HG03457 (cell line): Measurements from ENCODE around the gene MAP1LC3B.
"Not testable (repeated sequence)": the region's sequence is repeated elsewhere in the genome, so short reads cannot be mapped to it uniquely, and the experiment has no call there.

ENCODE experiments used
- ATAC-seq: cut with Tn5 transposase; IDR thresholded peaks from one replicate; pipeline ENCODE4 v1.9.1; 2021; ENCODE audit warnings: moderate number of reproducible peaks; ENCODE audit not compliant: unreplicated experiment

MAP1LC3B gene

DNA sequence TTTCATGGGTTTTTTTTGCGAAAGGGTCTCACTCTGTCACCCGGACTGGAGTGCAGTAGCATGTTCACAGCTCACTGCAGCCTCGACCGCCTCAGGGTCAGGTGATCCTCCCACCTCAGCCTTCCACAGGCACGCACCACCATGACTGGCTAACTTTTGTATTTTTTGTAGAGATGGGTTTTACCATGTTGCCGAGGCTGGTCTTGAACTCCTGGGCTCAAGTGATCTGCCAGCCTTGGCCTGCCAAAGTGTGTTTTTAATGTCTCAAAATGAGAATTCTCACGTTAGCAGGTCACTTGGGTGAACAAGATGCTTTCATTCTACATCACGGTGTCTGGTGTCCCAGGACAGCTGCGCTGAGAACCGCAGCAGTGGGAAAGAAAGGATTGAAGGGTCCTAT, 11.7 kb upstream of the MAP1LC3B start:
- ATAC-seq = no peak

DNA sequence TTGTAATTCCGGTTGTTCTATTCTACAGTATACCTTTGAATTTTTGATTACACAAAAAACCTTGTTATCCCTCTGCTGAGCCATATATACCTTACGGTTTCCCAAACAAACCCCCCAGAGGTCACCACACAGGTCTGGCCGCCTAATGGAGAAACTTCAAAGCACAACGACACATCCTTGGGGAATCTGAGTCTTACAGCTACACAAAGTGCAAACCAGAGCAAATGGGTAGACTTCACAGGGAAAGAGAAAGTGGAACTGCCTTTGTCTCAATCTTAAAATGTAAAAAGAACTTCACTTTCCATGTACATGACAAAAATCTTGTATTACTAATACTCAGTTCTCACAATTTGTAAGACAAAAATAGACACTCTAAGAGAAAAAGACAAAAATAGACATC, 11.3 kb upstream of the MAP1LC3B start:
- no peak for ATAC-seq

DNA sequence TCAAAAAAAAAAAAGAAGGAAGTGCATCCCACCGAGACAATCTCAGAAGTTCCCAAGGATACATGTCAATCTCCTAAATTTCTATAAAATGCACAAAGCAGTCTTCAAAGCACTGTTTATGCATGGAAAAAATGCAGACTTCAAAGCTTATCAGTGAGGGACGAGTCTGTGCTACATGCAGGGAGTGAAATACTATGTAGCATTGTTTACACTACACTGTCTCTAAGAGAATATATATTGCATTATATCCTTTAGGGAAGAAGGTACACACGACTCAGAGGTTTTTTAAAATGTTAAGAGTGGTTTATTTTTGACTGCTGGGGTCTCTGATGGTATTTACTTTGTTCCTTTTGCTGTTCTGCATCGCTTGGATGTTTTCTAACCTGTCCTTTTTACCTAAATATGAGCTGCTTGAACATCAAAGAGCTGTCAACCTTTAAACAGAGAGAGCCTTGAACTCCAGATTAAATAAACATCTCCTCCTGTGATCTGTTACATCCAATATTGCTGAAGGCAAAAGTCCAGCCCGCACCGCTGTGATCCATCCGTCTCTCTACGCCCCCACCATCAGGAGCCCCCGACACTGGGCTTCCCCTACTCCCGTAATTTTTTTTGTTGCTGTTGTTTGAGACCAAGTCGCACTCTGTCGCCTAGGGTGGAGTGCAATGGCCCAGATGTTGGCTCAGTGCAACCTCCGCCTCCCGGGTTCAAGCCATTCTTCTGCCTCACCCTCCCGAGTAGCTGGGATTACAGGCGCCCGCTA, 9.9 kb upstream of the MAP1LC3B start:
- ATAC-seq = no peak

- ATAC-seq = peak; percentile 37
Measured at GRCh38 chr16:87383505-87384161, 8.5 kb upstream of the MAP1LC3B start, which contains the start of gene FBXO31. FBXO31 (minus strand) TSS chr16:87383776; CDS start chr16:87383744, 32 bp downstream.

- ATAC-seq = peak; percentile 5
Measured at GRCh38 chr16:87384162-87384874, 7.8 kb upstream of the MAP1LC3B start.

- not testable (repeated sequence) for ATAC-seq
Measured at GRCh38 chr16:87384875-87385167, 7.3 kb upstream of the MAP1LC3B start.

DNA sequence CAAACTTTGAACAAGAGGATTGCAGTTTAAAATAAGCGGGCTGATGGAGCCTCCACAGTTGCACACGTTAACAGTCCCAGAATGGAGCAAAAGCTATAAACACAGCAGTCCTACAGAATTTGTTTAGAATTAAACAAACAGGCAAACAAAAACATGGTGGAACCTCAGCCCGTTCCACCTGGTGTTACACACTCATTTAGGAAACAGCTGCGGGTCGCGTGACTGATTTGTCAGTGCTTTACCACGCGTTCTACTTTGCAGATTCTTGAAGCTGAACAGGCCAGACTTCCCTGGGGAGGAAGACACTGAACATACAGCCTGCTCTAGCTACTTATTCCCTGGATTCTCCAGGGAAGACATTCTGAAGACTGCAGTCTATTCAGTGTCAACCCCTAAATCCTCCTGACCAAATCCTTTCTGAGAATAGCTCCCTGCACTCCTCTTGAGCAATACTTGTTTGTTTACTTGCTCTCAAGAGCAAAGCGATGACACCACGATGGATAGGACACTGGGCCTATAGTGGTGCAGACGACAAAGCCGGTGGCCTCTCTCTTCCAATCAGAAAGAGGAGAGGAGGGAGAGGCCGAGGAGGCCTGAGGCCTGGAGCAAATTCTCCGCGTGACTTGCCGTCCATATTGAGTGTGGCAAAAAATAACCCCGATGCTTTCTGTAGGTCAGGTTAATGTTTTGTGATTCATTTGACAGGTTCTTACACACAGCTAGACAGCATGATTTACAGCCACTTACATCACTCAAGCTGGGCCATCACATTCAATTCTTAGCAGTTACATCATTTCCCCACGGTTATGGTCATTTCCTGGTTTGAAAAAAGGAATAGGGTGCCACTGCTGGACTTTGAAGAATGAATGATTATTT, 4.0 kb upstream of the MAP1LC3B start:
- ATAC-seq = peak; percentile 45

GRCh38 chr16:87388818-87389134, 3.4 kb upstream of the MAP1LC3B start:
- ATAC-seq = no peak

DNA sequence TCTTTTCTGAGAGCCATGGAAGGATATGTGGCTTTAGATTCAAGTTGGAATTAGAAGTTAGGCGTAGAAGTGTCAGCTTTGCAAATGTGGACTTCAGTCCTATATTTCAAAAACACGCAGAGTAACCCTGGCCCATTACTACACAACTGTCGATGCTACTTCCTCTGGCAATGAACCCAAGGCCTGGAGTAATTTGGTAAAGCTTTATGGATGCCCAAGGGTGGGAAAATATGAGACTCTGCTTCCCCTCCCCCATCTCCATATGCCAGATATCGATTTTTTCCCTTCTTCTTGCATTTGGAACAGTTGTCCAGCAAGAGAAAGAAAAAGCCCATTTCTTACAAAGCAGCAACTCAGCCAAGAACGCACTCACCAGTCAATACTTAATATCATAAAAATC, 2.9 kb upstream of the MAP1LC3B start:
- no peak for ATAC-seq

DNA sequence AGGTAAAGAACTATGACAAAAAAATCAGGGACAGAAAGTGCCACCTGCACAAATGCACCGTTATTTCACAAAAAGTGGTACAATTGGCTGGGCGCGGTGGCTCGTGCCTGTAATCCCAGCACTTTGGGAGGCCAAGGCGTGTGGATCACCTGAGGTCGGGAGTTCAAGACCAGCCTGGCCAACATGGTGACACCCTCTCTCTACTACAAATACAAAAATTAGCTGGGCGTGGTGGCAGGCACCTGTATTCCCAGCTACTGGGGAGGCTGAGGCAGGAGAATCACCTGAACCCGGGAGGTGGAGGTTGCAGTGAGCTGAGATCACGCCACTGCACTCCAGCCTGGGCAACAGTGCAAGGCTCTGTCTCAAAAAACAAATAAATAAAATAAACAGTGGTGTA, 2.2 kb upstream of the MAP1LC3B start:
- ATAC-seq = not testable (repeated sequence)

DNA sequence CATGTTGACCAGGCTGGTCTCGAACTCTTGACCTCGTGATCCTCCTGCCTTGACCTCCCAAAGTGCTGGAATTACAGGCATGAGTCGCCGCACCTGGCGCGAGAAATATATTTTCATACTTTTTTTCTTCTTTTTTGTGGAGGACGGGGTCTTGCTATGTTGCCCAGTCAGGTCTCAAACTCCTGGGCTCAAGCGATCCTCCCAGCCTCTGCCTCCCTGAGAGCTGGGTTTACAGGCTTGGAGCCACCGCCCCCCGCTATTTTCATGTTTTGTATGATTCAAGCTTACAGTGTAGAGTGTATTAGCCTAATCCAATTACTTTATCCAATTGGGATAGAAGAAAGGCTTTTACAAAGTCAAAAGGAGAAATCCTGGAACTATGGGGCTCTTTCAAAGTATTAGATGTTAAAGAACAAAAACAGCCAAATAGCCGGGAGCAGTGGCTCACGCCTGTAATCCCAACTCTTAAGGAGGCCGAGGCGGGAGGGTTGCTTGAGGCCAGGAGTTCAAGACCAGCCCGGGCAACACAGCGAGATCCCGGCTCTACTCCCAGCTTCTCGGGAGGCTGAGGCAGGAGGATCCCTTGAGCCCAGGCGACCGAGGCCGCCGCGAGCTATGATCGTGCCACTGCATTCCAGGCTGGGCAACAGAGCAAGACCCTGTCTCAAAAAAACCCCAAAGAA, 1.4 kb upstream of the MAP1LC3B start:
- ATAC-seq = no peak

DNA sequence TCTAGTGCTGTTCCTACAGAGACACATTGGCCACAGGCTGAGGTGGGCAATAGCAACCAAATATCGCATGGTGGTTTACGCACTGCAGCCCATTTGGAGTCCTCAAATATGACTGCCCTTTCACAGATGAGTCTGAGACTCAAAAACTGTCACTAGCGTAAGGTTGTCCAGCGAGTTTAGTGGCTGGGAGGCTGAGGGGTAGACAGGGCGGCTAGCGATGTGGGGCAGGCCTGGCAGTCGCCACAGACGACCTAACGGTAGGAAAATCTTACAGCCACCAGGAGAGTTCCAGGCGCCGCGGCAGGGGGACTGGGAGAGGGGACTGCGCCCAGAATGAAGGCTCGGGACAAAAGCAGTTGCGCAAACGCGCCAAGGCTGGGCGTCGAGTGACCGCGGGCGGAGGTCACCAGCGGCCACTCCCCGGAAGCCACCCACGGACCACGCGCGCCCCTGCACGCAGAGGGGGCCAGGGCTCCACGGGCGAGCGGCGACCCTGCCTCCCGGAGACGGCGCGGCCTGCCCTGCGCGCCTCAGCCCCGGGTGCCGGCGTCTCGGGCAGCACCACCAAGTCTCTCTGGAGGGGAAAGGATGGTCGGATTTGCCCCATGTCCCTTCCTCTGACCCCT, 699 bp upstream of the MAP1LC3B start:
- no peak for ATAC-seq

- ATAC-seq = peak; percentile 2
Measured at GRCh38 chr16:87392821-87393679, 914 bp downstream of the MAP1LC3B start.

- ATAC-seq = no peak
Measured at GRCh38 chr16:87393680-87394055, 1.5 kb downstream of the MAP1LC3B start.

GRCh38 chr16:87395181-87395842, 3.2 kb downstream of the MAP1LC3B start:
- ATAC-seq = no peak

DNA sequence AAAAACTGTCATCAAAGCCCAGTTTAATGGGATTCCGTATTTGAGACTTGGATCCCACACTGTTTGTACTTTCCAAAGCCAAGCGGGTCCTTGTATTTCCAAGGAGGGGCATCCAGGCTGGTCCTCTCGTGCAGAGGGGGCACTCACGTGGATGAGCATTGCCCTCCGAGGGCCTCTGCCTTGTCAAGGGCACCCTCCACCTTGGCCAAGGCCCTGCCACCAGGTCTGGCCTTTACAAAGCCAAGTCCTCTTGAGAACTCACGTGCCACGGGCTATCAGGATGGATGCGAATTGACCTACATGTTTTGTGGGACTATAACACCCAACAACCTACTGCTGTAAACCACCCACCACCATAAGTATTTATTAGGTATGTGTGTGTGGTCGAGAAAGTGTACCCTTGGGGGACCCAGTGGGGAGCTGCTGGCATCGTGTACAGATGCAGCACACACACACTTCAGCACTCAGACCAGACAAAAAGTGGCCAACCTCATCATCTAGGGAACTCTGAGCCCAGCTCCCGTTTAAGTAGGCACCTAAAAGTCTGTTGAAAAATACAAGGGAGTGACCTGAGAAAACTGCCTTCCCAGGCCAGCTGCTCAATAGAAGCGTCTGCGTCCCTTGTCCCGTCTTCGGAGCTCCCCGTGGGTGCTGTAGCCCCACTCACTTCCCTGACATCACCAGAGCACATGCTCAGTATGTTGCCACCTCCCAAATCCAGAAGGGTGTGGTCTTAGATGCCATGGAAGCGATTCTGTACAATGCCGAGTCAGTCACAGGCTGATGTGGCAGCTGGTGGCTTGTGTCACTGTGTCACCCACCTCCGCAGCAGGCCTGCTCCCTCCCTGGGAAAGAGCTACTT, 12.9 kb downstream of the MAP1LC3B start:
- no peak for ATAC-seq

- no peak for ATAC-seq
Measured at GRCh38 chr16:87406495-87407088, 14.5 kb downstream of the MAP1LC3B start.
